Measurements from ENCODE around the gene RASIP1. TPM values are rescaled to one million over a fixed set of nuclear protein-coding genes. Genes with fewer than 3 reads are reported as not detected.

Gene RASIP1
- total RNA-seq, 4 donors from 2014 or later = 5.9 to 105 (median 31.9) TPM

- intact Hi-C loops (cut with DNase I; ENCODE audit: low total_unique reads) = no loop called here
- DNase-seq = no peak
- Histone ChIP-seq H3K36me3 (no peaks in the 10 kb centered on the region), H3K27me3 (no peaks in the 10 kb centered on the region), H3K4me1 (no peaks in the 10 kb centered on the region), H3K27ac (no peak overlapping the region), H3K9me3 (no peaks in the 10 kb centered on the region), H3K4me3 (no peak overlapping the region)
- TF ChIP-seq POLR2A (IDR thresholded peaks at IDR 0.05) (no peak), CTCF (IDR thresholded peaks at IDR 0.05) (no peak)
These were observed 16.8 kb upstream of the RASIP1 start for GRCh38 chr19:48757089-48757675.

- no peak overlapping the region for H3K4me3 ChIP-seq
- H3K36me3 ChIP-seq = no peaks in the 10 kb centered on the region
- intact Hi-C loops (cut with DNase I; ENCODE audit: low total_unique reads) = no loop called here
- no peak overlapping the region for H3K27ac ChIP-seq
- no peaks in the 10 kb centered on the region for H3K27me3 ChIP-seq
- H3K9me3 ChIP-seq = no peaks in the 10 kb centered on the region
- no peak for TF ChIP-seq POLR2A (IDR thresholded peaks at IDR 0.05)
- TF ChIP-seq CTCF (IDR thresholded peaks at IDR 0.05) = no peak
- DNase-seq = no peak
- no peaks in the 10 kb centered on the region for H3K4me1 ChIP-seq
These were observed 16.3 kb upstream of the RASIP1 start for GRCh38 chr19:48756686-48757085.

- Histone ChIP-seq H3K4me3 (no peak overlapping the region), H3K27ac (no peak overlapping the region), H3K4me1 (no peaks in the 10 kb centered on the region), H3K9me3 (no peaks in the 10 kb centered on the region), H3K36me3 (no peaks in the 10 kb centered on the region), H3K27me3 (no peaks in the 10 kb centered on the region)
- no peak for DNase-seq
- TF ChIP-seq CTCF (IDR thresholded peaks at IDR 0.05) = no peak
- TF ChIP-seq POLR2A (IDR thresholded peaks at IDR 0.05) = no peak
- intact Hi-C loops (cut with DNase I; ENCODE audit: low total_unique reads) = no loop called here
These were observed 15.8 kb upstream of the RASIP1 start for GRCh38 chr19:48756212-48756611.

- H3K9me3 ChIP-seq = no peaks in the 10 kb centered on the region
- intact Hi-C loops (cut with DNase I; ENCODE audit: low total_unique reads) = no loop called here
- H3K4me1 ChIP-seq = no peaks in the 10 kb centered on the region
- no peaks in the 10 kb centered on the region for H3K36me3 ChIP-seq
- no peak overlapping the region for H3K4me3 ChIP-seq
- no peak overlapping the region for H3K27ac ChIP-seq
- TF ChIP-seq POLR2A (IDR thresholded peaks at IDR 0.05) = no peak
- no peak for TF ChIP-seq CTCF (IDR thresholded peaks at IDR 0.05)
- no peaks in the 10 kb centered on the region for H3K27me3 ChIP-seq
- no peak for DNase-seq
These were observed 15.4 kb upstream of the RASIP1 start for GRCh38 chr19:48755787-48756186.

- no peak within 1 kb of the TSS for H3K27ac ChIP-seq
- H3K4me1 ChIP-seq = no peaks in the 10 kb centered on the region
- no peak for TF ChIP-seq POLR2A (IDR thresholded peaks at IDR 0.05)
- TF ChIP-seq CTCF (IDR thresholded peaks at IDR 0.05) = no peak
- no peak for DNase-seq
- intact Hi-C loops (cut with DNase I; ENCODE audit: low total_unique reads) = no loop called here
- no peaks in the 10 kb centered on the region for H3K9me3 ChIP-seq
- no peaks in the 10 kb centered on the region for H3K36me3 ChIP-seq
- H3K4me3 ChIP-seq = no peak within 1 kb of the TSS
- no peaks in the 10 kb centered on the region for H3K27me3 ChIP-seq
These were observed 14.8 kb upstream of the RASIP1 start, which contains the start of gene FGF21 for GRCh38 chr19:48755084-48755641. Gene FGF21, plus strand, starts transcription at chr19:48755524. Its CDS starts 713 bp downstream, at chr19:48756237.

Measured in uterus (tissue), 4 donors.